Activated T-cell treated with anti-CD3 and anti-CD28 coated beads, Interleukin-2, amount 50 U/mL, for 72 hours (primary cell): Measurements from ENCODE around the gene EZH2. TPM values are rescaled to one million over a fixed set of nuclear protein-coding genes. Genes with fewer than 3 reads are reported as not detected.
A peak's percentile ranks its signal among the peaks of the same experiment; 100 is the strongest.

Experiments used
- ATAC-seq, 2 donors: fragments of 150-1000 bp; cut with Tn5 transposase; replicated peaks in 1 of 2; 2 replicates each; pipeline ENCODE4 v1.10.0; 2021; ENCODE audit warnings: moderate library complexity in 2 of 2, mild to moderate bottlenecking in 1 of 2
- DNase-seq, 2 donors: peaks; one replicate each; pipeline ENCODE4 v3.0.0; 2021 to 2022; ENCODE audit warnings: mixed read lengths in 1 of 2
- H3K27ac Mint-ChIP-seq: one replicate; pipeline ENCODE4 v1.8.0; 2022; ENCODE audit warnings: mild to moderate bottlenecking, moderate library complexity, mixed read lengths
- H3K27me3 Mint-ChIP-seq: one replicate; pipeline ENCODE4 v1.8.0; 2022; ENCODE audit warnings: low read depth, mixed read lengths
- H3K36me3 Mint-ChIP-seq, 2 donors: one replicate each; pipeline ENCODE4 v1.8.0; 2022; ENCODE audit warnings: mixed read lengths in 2 of 2, mild to moderate bottlenecking in 1 of 2; ENCODE audit not compliant: insufficient read depth in 2 of 2
- H3K4me1 Mint-ChIP-seq: one replicate; pipeline ENCODE4 v1.8.0; 2022; ENCODE audit warnings: low read depth, mixed read lengths
- H3K4me3 Mint-ChIP-seq, 2 donors: one replicate each; pipeline ENCODE4 v1.8.0; 2022; ENCODE audit warnings: mild to moderate bottlenecking in 2 of 2, mixed read lengths in 2 of 2, moderate library complexity in 2 of 2
- H3K9me3 Mint-ChIP-seq, 2 donors: one replicate each; pipeline ENCODE4 v1.8.0; 2022; ENCODE audit warnings: mixed read lengths in 2 of 2
- total RNA-seq, 2 donors: library from RNA; stranded (reverse); gene quantifications; one replicate each; pipeline ENCODE4 v1.2.3, GENCODE V29; 2022

The EZH2 gene
- total RNA-seq, 2 donors from 2014 or later = 95.9 to 117 TPM

DNA sequence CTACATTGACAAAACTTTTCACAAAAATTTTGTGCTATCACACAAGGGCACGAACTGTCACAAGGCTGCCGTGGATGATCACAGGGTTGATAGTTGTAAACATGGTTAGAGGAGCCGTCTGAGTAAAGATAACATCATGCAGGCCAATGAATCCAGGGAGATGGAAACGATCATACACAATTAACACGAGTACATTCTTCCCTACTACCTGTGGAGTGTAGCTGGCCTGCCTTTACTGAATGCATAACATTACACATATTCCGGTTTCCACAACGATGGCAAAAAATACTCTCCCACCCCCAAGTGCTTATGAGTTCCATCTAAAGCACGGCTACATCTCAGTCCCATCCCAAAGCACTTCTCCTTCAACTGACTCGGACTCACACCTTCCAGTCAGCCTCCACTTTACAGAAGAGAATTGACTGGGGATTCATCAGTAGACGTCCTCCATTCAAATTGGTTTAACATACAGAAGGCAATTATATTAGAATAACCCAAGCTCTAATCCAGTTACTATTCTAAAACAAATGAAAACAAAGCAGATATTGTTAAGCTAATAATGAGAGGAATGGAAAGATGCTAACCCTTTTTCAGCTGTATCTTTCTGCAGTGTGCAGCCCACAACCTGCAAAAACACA, 69.0 kb downstream of the EZH2 start:
- Mint-ChIP-seq H3K4me1 (no peaks in the 10 kb centered on the region), H3K36me3 (peaks cover 15 to 49% of the 10 kb centered on the region in 2 donors), H3K27ac (no peak overlapping the region), H3K27me3 (no peaks in the 10 kb centered on the region), H3K4me3 (no peak overlapping the region), H3K9me3 (no peaks in the 10 kb centered on the region)
- ATAC-seq (no peak), DNase-seq (no peak)

GRCh38 chr7:148813890-148814289, 70.2 kb downstream of the EZH2 start:
- peak overlapping the region; percentile 54 for H3K27ac Mint-ChIP-seq
- no peak for DNase-seq
- no peaks in the 10 kb centered on the region for H3K27me3 Mint-ChIP-seq
- peaks cover 18 to 51% of the 10 kb centered on the region in 2 donors for H3K36me3 Mint-ChIP-seq
- H3K9me3 Mint-ChIP-seq = no peaks in the 10 kb centered on the region
- no peaks in the 10 kb centered on the region for H3K4me1 Mint-ChIP-seq
- no peak for ATAC-seq
- no peak overlapping the region for H3K4me3 Mint-ChIP-seq

DNA sequence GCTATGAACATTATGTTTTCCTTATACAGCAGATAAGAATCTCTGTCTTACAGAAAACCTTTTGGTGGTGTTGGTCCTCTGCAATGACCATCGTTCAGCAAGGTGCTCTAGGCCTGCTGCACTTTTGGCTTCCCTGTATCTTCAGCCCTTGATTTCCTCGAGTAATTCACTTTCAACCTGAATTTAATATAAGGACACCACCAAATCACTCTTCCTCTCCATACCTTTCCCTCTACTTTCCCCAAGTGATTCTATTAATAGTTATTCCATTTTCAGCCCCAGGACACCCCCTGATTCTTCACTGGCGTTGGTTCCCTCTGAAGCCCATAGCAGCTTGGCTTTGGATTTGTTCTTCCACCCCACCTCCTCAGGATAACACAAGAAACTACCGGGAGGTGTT, 72.2 kb downstream of the EZH2 start:
- ATAC-seq (no peak), DNase-seq (no peak)
- H3K4me1 Mint-ChIP-seq = peaks cover 6% of the 10 kb centered on the region
- H3K9me3 Mint-ChIP-seq = no peaks in the 10 kb centered on the region
- H3K4me3 Mint-ChIP-seq = no peak overlapping the region
- H3K27ac Mint-ChIP-seq = peak overlapping the region; percentile 52
- H3K27me3 Mint-ChIP-seq = no peaks in the 10 kb centered on the region
- H3K36me3 Mint-ChIP-seq = peaks cover 18 to 37% of the 10 kb centered on the region in 2 donors

GRCh38 chr7:148809856-148810255, 74.2 kb downstream of the EZH2 start:
- peak overlapping the region; percentile 36 for H3K27ac Mint-ChIP-seq
- H3K36me3 Mint-ChIP-seq = peaks cover 18 to 37% of the 10 kb centered on the region in 2 donors
- H3K27me3 Mint-ChIP-seq = no peaks in the 10 kb centered on the region
- DNase-seq (no peak), ATAC-seq (no peak)
- no peaks in the 10 kb centered on the region for H3K9me3 Mint-ChIP-seq
- H3K4me1 Mint-ChIP-seq = peaks cover 7% of the 10 kb centered on the region
- H3K4me3 Mint-ChIP-seq = no peak overlapping the region

- H3K27ac Mint-ChIP-seq = peak overlapping the region; percentile 92
- ATAC-seq = no peak
- DNase-seq = no peak
- peaks cover 7% of the 10 kb centered on the region for H3K4me1 Mint-ChIP-seq
- no peaks in the 10 kb centered on the region for H3K27me3 Mint-ChIP-seq
- no peak overlapping the region for H3K4me3 Mint-ChIP-seq
- peaks cover 16 to 26% of the 10 kb centered on the region in 2 donors for H3K36me3 Mint-ChIP-seq
- no peaks in the 10 kb centered on the region for H3K9me3 Mint-ChIP-seq
Observed at GRCh38 chr7:148807436-148807835, 76.7 kb downstream of the EZH2 start.

GRCh38 chr7:148806187-148806586, 77.9 kb downstream of the EZH2 start:
- peaks cover 14 to 21% of the 10 kb centered on the region in 2 donors for H3K36me3 Mint-ChIP-seq
- H3K4me3 Mint-ChIP-seq = no peak overlapping the region
- H3K9me3 Mint-ChIP-seq = no peaks in the 10 kb centered on the region
- H3K27me3 Mint-ChIP-seq = no peaks in the 10 kb centered on the region
- ATAC-seq = no peak
- no peak for DNase-seq
- no peak overlapping the region for H3K27ac Mint-ChIP-seq
- H3K4me1 Mint-ChIP-seq = peaks cover 7% of the 10 kb centered on the region

GRCh38 chr7:148804343-148805235, 79.5 kb downstream of the EZH2 start:
- DNase-seq (no peak), ATAC-seq (no peak)
- Mint-ChIP-seq H3K4me3 (no peak overlapping the region), H3K27ac (peak overlapping the region; percentile 26), H3K36me3 (peaks cover 8 to 18% of the 10 kb centered on the region in 2 donors), H3K27me3 (no peaks in the 10 kb centered on the region), H3K9me3 (no peaks in the 10 kb centered on the region), H3K4me1 (peaks cover 7% of the 10 kb centered on the region)

DNA sequence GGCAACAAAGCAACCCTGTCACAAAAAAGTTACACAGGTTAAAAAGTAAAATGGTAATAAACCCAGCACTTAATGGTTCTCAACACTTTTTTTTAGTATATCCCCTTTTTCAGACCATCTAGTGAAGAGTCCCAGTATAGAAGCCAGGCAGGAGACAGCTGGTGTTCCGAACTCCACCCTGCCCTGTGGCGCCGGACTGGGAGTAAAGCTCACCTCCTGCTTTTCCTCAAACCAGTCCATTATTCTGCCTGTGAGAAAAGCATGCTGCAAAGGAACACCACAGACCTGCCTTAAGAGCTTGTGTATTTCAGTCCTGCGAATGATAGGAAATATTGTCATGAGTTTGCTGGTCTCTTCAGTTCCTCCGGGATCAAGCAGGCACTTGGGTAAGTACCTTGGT, 81.0 kb downstream of the EZH2 start:
- Mint-ChIP-seq H3K36me3 (peaks cover 12 to 13% of the 10 kb centered on the region in 2 donors), H3K27ac (no peak overlapping the region), H3K4me1 (peaks cover 7% of the 10 kb centered on the region), H3K9me3 (no peaks in the 10 kb centered on the region), H3K4me3 (no peak overlapping the region), H3K27me3 (no peaks in the 10 kb centered on the region)
- DNase-seq = no peak
- no peak for ATAC-seq

- ATAC-seq (no peak), DNase-seq (no peak)
- Mint-ChIP-seq H3K36me3 (peaks cover 11 to 17% of the 10 kb centered on the region in 2 donors), H3K9me3 (no peaks in the 10 kb centered on the region), H3K4me3 (no peak overlapping the region), H3K27me3 (no peaks in the 10 kb centered on the region), H3K4me1 (peaks cover 3% of the 10 kb centered on the region), H3K27ac (peak overlapping the region; percentile 7)
Observed at GRCh38 chr7:148802101-148802493, 82.0 kb downstream of the EZH2 start.

- no peak overlapping the region for H3K4me3 Mint-ChIP-seq
- H3K4me1 Mint-ChIP-seq = no peaks in the 10 kb centered on the region
- H3K27me3 Mint-ChIP-seq = no peaks in the 10 kb centered on the region
- H3K27ac Mint-ChIP-seq = no peak overlapping the region
- H3K9me3 Mint-ChIP-seq = no peaks in the 10 kb centered on the region
- no peak for ATAC-seq
- H3K36me3 Mint-ChIP-seq = peaks cover 9 to 16% of the 10 kb centered on the region in 2 donors
- no peak for DNase-seq
Observed at GRCh38 chr7:148800677-148801076, 83.4 kb downstream of the EZH2 start.

- Mint-ChIP-seq H3K4me1 (no peaks in the 10 kb centered on the region), H3K36me3 (peaks cover 9 to 17% of the 10 kb centered on the region in 2 donors), H3K4me3 (no peak overlapping the region), H3K27me3 (no peaks in the 10 kb centered on the region), H3K9me3 (no peaks in the 10 kb centered on the region), H3K27ac (peak overlapping the region; percentile 64)
- ATAC-seq (no peak), DNase-seq (no peak)
Observed at GRCh38 chr7:148799893-148800555, 84.1 kb downstream of the EZH2 start.

- Mint-ChIP-seq H3K36me3 (peaks cover 15 to 38% of the 10 kb centered on the region in 2 donors), H3K27ac (no peak overlapping the region), H3K27me3 (no peaks in the 10 kb centered on the region), H3K4me1 (no peaks in the 10 kb centered on the region), H3K9me3 (no peaks in the 10 kb centered on the region), H3K4me3 (no peak overlapping the region)
- DNase-seq = no peak
- ATAC-seq = no peak
Observed at GRCh38 chr7:148796841-148797240, 87.2 kb downstream of the EZH2 start.

DNA sequence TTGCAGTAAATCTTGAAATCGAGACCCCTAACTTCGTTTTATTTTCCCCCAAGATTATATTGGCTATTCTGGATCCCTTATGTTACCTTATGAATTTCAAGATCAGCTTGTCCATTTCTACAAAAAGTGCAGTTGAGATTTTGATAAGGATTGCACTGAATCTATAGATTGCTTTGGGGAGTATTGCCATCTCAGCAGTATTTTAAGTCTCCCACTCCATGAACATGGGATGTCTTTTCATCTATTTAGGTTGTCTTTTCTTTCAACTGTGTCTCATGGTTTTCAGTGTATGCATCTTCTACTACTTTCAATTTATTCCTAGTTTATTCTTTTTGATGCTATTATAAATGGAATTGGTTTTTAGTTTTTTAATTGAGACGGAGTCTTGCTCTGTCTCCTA, 89.6 kb downstream of the EZH2 start:
- H3K27ac Mint-ChIP-seq = peak overlapping the region; percentile 39
- H3K4me3 Mint-ChIP-seq = no peak overlapping the region
- H3K4me1 Mint-ChIP-seq = no peaks in the 10 kb centered on the region
- peaks cover 15 to 47% of the 10 kb centered on the region in 2 donors for H3K36me3 Mint-ChIP-seq
- H3K9me3 Mint-ChIP-seq = no peaks in the 10 kb centered on the region
- DNase-seq (no peak), ATAC-seq (no peak)
- no peaks in the 10 kb centered on the region for H3K27me3 Mint-ChIP-seq
